KBM-7 (cell line): Measurements from ENCODE around the gene ATP13A4.

ENCODE experiments used
- DNase-seq: peaks from one replicate; pipeline ENCODE4 v3.0.0-alpha.2; 2015
- in situ Hi-C: fragments of 300-500 bp; cut with MboI; formaldehyde crosslinking; loops from 2 replicates; pipeline ENCODE4 v1.14.3; 2020; ENCODE audit warnings: low sequenced_read_pairs, low pct_unique_long_range_greater_than_20kb, mixed read lengths

The ATP13A4 gene

DNA sequence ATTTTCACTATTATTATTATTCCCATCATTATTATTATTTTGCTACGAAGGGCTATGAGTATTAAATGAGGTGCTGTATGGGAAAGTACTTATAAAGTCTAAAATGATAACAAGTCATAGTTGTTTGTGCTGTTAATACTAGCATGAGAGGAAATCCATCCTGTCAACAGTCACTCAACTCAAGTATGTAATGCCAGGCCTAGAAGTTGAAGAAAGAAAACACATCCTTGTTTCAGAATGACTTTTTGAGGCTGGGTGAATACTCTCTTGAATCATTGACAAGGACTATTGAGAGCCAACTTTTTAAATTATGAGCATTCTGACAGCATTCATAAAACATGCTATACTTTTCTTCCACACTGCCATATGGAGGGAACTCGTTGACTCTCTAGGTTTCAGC, 115.3 kb downstream of the ATP13A4 start:
- in situ Hi-C loops = no loop called here
- no peak for DNase-seq

DNA sequence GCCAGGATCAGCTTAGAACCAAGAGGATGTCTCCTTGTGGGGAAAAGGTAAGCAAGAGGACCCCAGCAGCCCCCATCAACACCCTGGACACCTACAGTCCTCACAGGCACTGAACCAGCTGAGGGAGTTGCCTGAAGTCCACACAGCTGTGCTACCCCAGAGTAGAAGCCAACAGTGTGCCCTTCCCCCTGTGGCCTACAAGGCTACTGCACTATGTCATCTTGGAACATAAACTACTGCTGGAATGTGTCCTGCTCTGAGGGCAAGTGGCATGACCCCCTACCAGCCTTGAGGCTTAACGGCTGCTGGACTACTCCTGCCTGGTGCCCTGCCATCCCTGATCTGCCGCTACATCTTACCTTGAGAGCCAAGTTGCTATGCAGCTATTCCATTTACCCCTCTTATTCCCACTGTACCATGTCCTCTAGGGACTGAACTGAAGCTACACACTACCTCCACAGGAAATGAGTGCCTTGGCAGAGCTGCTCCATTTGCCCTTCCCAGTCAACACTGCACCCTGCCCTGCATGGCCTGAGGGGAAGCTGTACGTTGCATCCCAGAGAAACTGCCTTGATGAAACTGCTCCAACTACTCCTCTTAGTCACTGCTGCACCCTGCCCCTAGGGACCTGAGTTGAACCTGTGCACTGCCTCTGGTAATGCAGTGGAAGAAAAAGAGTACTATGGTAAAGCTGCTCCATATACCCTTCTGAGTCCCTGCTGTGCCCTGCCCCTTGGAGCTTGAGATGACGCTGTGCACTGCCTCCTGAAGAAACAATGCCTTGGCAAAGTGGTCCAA, 135.9 kb downstream of the ATP13A4 start:
- no peak for DNase-seq
- in situ Hi-C loops = no loop called here

DNA sequence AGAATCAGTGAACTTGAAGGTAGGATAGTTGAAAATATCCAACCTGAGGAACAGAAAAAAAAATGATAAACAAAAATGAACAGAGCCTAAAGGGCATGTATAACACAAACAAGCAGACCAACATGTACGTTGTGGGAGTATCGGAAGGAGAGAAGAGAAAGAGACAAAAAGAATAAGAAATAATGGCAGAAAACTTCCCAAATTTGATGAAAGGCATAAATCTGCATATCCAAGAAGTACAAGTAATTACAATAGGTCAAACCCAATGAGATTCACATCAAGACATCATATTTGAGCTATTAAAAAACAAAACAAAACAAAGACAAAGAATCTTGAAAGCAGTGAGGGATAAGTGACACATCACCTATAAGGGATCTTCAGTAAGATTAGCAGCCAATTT, 138.1 kb downstream of the ATP13A4 start:
- no peak for DNase-seq
- in situ Hi-C loops = no loop called here

DNA sequence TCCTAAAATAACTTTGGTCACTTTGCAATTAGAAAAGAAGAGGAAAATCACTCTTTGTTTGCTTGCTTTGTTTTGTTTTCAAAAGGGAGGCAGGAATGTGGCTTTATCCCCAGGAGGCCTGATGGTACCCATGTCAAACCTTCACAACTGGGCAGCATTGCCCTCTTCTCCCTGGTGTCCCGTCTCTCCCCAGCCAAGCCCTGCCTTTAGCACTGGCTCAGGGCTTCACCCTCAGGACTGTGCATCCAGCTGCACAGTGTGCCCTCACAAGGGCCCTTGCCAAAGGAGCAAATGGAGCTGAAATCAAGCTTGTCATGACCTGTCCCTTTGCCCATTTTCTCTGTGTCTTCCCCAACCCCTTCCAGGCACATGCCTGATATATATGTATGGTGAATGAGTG, 147.0 kb downstream of the ATP13A4 start:
- DNase-seq = no peak
- in situ Hi-C loops = no loop called here

DNA sequence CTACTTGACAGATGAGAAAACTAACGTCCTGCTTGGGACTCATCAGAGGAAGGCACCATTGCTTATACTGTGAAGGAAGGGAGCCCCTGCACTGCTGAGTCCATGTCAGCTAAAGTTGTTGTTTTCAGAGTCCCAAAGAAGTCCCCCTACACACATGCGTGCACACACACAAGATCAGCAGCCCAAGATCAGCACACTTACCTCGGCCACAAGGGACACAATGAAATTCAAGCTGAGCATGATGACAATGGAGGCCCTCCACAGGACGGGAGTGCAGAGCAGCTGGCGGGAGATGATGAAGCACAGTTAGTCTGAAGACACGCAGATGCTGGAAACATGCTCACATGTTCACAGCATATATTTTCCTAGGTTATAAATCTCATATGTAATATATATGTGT, 147.6 kb downstream of the ATP13A4 start:
- in situ Hi-C loops = no loop called here
- no peak for DNase-seq

DNA sequence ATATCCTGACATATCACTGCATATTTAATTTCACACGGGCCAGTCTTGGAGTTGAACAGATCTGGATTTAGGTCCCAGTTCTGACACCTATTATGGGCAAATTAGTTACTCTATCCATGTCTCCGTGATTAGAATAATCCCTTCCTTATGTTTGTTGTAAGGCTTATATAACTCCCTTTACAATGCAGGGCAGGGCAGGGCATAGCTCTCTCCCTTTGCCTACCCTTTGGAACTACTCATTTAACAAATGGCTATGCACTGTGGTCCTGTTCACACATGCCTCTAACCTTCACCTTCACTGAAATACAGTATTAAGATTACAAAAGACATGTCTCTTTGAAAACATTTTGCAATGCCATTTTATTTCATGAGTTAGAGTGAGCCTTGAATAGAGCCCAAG, 151.4 kb downstream of the ATP13A4 start:
- in situ Hi-C loops = no loop called here
- no peak for DNase-seq

DNA sequence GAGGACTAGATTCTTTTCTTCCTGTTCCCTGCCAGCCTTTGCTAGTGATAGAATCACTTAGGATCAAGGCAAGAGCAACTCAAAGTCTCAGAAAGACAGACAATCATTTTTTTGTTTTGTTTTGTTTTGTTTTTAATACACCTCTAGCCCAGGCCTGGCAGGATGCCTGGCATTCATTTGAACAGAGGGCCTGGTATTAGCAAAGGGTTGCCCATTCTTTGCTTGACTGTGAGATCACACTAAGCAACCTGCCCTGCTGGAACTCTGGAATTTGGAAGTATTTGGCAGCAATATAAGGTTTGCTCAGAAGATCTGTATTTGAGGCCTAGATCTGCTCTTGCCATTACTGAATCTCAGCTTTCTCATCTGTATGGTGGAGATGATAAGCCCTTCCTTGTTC, 154.4 kb downstream of the ATP13A4 start:
- DNase-seq = no peak
- in situ Hi-C loops = no loop called here

DNA sequence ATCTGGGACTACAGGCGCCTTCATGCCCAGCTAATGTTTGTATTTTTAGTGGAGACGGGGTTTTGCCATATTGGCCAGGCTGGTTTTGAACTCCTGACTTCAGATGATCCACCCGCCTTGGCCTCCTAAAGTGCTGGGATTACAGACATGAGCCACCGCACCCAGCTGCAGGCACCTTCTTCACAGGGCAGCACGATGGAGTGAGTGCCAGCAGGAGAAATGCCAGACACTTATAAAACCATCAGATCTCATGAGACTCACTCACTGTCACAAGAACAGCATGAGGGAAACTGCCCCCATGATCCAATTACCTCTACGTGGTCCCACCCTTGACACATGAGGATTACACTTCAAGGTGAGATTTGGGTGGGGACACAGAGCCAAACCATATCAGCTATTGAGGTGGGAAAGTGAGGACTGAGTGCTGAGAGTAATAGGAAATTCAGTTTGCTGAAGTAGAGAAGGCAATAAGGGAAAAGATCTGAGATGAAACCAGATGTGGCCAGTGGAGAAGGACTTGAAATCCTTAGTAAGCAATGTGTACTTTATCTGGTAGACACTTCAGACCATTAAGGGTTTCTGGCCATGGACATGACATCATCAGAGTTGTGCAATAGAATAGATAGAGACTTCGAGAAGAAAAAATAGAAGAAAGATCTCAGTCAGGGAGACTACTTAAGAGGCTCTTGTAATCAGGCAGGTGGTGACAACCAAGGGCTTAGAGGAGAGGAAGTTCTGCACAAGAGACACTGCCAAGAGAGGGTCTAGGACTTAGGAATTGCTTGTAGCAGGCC, 158.0 kb downstream of the ATP13A4 start:
- DNase-seq = no peak

DNA sequence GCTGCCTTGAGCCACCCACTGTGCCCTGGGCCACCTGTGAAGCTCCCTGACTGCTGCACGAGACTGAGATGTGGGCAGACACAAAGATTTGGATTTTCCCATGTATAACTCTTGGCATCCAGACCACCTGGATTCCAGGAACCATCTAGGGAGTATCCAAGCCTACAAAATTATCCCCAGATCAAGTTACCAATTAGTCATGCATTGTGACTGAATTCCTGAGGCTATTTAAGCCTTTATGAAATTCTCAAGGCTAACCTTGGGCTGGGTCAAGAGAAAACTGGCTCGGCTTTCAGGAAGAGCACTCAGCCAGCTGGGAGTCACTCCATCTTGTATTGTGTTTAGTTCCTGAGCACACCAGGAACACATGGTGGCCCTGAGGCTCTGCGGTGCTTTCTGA, 162.8 kb downstream of the ATP13A4 start:
- DNase-seq = no peak
- in situ Hi-C loops = no loop called here

More for the DNA sequence above, 158.0 kb downstream of the ATP13A4 start:
- in situ Hi-C loops = no loop called here

DNA sequence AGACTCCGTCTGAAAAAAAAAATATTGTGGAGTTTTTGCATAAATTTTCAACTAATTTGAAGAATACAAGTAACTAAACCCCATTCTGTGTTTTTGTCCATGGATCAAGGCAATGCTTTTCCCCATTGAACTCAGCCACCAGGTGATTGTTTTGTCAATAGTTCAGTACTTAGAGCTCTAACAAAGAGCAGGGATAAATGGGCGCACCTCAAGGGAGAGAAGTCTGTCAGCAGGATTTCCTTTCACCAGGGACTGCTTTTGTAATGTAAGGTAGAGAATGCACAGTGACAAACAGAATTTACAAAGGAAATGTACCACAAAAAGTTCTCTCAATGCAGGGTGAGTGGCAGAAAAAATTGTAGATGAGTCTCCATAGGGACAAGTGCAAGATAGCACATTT, 165.4 kb downstream of the ATP13A4 start:
- no peak for DNase-seq
- in situ Hi-C loops = no loop called here

DNA sequence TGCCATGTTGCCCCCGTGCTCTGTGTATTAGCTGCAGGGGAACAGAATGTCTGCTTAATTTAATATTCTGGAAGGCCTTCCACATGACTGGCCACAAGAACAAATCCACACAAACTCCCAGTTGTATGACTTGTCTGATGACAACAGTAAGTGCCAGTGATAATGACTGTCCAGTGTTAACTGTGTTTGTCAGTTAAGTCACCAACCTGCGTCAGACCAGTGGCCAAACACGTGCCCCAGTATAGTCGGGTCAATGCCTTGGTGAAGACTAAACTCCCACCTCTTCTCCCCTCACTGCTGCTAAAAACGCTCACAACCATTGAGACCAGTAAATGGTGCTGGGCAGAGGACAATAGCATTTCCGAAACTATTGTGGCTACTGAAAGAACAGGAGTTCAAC, 166.3 kb downstream of the ATP13A4 start:
- in situ Hi-C loops = no loop called here
- no peak for DNase-seq

DNA sequence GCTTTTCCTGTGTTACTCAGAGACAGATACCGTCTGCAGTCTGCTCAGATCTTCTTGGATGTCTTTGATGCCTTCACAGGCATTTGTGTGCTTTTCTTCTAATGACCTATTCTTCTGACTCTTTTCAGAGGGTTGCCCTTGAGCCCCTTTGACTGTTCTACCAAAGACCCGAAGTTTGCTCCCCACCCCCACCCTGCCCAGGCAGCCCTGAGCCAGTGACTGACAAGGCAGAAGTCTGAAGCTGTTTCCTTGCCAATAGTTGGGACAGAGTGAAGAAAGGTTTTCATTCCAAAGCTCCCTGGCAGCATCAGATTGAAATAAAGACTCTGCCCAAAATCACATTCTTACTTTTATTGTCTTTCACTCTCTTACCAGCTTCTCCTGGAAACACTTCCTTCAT, 167.1 kb downstream of the ATP13A4 start:
- DNase-seq = no peak
- in situ Hi-C loops = no loop called here

DNA sequence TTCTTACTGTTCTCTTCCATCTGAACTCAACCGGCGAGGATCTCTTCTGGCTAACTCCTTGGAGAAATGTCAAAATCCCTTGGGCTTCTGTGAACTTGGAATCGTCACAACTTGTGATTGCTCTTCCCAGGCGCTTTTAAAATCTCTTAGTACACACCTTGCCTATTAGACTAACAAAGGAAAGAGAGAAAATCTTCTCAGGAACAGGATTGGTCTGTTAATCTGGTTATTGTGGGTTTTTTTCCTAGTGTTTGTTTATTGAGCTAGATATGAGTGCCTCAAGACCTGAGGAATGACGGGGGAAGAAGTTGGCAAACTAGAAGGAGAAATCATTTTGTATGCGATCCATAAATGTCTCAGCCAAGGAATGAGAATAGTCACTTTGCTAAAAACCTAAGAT, 176.0 kb downstream of the ATP13A4 start, which contains the start of gene ATP13A5:
Gene ATP13A5, minus strand, starts transcription at position 48 of the 400 bp plus-strand sequence. Its CDS starts 28 bp downstream, at position 20.
- in situ Hi-C loops = no loop called here
- no peak for DNase-seq

DNA sequence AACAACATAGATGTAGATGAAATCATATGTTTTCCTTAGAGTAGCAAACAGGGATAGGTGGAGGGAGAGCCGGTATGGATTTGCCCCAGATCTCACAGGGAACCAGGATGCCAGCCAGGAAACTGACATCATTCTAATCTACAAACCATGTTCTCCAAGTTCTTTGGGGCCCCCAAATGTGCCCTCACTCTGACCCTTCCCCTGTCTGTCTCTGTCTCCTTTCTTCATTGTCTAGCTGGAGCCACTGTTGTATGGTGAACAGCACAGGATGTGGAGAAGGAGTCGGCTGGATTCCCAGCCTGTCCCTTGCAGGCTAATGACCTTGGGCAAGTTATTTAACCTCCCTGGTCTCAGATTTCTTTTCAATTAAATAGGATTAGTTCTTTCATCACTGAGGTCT, 177.1 kb downstream of the ATP13A4 start:
- DNase-seq = no peak
- in situ Hi-C loops = no loop called here

DNA sequence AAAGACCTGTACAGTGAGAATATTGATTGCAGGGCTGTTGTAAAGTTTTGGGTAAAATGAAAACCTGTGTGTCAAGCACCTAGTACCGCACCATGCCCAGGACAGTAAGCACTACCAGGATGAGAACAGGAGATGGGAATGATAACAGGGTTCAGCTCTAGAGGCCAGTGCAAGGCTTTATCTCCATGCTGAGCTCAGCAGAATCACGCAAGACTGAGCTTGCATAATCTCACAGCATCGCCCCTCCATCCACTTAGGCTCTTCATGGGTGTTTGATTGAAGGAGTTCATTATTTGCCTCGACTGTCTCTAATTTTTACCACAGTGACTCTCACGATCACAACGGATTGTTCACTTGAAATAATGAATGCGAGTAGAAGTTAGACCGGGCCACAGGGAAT, 179.1 kb downstream of the ATP13A4 start:
- DNase-seq = no peak
- in situ Hi-C loops = no loop called here

DNA sequence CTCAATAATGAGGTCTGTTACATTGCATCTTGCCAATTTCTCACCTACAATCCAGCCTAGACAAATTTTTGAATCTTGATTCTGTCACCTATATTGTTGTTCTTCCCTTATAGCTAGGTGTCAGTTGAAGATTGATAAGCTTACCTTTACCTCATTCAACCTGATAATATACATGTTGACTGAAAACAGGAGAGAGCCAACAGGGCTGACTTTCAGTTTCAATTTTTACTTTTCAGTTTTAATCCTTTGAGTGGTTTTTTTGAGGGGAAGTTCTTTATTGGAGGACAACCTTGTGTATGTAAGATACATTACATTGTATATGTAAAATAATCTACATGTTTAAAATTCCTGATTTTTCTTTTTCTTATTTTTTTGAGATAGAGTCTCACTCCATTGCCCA, 181.9 kb downstream of the ATP13A4 start:
- no peak for DNase-seq
- in situ Hi-C loops = no loop called here

DNA sequence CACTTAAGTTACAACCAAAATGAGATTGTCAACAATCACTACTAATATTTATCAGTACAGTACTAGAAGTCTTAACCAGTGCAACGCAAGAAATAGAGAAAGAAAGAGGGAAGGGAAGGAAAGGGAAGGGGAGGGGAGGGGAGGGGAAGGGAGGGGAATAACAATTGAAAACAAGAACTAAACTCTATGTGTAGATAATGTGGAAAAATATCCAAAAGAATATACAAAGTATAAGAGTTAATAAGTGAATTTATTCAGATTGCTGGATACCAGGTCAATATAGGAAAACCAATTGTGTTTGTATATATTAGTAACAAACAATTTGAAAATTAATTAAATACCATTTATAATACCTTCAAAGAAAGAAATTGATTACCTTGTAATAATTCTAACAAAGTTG, 186.8 kb downstream of the ATP13A4 start:
- DNase-seq = no peak
- in situ Hi-C loops = no loop called here

DNA sequence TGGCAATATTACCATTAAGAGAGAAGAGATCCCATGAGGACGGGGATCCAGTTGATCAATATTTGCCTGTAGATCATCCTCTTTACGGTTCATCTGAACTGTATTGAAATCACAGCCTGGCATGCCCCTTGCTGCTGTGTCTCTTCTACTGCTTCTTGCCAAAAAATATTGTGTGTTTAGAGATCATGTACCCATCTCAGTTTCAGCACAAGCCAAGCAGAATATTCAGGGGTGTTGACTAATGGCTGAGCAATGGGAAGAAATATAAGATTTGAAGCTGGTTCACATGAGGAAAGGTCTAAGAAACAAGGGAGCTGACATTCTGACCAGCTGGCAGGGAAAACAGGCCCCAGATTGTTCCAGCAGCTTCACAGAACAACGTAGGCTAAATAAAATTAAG, 197.4 kb downstream of the ATP13A4 start:
- in situ Hi-C loops = no loop called here

DNA sequence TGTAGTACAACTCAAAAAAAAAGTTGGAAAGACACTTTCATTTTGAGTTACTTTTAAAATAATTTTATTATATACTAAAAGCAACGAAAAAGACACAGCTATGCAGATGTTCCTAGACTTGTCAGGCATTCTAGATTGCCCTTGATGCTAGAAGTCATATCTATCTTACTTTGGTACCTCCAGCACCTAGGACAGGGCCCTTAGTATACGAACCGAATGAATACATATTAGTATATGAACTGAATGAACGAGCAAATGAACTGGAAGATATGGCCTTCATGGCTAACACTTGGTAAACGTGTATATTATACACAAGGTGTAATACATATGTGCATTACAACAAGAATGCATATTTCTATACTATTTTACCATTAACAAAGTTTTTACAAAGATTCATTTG, 200.3 kb downstream of the ATP13A4 start:
- DNase-seq = no peak
- in situ Hi-C loops = no loop called here

More for the DNA sequence above, 197.4 kb downstream of the ATP13A4 start:
- no peak for DNase-seq
